ENCODE results near the gene RAB25.
"Not testable (repeated sequence)": the region's sequence is repeated elsewhere in the genome, so short reads cannot be mapped to it uniquely, and the experiment has no call there.

RAB25 gene

DNA sequence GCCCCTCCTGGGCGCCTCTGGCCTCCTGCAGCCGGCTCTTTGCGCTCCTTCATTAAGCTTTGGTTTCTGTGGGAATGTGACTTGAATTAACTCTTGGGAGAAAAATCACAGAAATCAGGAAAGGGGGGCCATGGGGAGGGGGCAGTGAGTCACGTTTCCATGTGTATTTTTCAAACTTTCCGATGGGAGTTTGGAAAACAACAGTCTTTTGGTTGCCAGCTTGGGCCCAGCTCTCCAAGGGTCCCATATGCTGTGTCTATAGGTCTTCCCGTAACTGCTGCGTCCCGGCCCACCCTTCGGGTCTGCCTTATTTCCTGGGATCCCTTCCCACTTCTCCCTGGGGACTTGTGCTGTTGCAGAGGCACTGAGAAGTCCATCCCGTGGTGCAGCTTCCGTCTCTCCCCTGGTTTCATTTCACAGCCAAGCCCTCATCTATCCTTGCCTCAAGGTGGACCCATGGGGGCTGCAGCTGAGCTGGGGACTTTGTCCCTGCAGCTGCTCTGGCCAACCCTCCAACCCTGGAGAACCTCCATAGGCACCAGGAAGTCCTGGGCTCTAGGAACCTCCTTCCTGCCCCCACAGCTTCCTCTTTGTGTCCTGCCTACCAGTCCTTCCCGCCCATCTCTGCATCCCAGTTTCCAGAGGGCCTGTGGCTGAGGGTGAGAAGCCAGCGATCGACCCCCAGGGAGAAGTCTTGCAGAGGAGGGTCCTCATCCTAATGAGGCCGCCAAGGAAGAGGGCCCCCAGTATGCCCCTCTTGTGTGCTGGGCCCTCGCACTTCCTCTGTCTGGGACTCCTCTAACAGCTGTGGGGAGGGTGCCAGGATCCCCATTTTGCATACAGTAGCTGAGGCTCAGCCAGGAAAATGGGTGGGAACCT lies 41.9 kb downstream of the RAB25 start:
- peak; percentile 74 for DNase-seq

DNA sequence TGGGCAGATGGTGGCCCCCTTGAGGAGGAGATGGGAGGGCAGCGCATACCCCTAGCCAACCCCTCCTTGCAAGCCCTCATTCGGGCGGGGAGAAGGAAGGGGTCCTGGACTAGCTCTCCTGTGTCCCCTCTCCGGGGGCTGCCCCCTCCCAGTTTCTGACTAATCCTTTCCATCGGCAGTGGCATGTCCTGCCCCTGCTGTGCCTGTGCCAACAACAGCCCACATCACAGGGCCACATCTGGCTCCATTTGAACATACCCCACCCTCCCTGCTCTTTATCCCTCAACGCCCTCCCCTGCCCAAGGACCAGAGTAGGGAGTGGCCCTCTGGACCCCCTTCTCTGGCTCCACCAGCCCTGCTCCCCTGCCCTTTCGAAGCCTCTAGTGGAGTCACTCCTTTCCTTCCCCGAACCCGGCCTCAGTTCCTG lies 42.6 kb downstream of the RAB25 start:
- peak; percentile 88 for DNase-seq

DNA sequence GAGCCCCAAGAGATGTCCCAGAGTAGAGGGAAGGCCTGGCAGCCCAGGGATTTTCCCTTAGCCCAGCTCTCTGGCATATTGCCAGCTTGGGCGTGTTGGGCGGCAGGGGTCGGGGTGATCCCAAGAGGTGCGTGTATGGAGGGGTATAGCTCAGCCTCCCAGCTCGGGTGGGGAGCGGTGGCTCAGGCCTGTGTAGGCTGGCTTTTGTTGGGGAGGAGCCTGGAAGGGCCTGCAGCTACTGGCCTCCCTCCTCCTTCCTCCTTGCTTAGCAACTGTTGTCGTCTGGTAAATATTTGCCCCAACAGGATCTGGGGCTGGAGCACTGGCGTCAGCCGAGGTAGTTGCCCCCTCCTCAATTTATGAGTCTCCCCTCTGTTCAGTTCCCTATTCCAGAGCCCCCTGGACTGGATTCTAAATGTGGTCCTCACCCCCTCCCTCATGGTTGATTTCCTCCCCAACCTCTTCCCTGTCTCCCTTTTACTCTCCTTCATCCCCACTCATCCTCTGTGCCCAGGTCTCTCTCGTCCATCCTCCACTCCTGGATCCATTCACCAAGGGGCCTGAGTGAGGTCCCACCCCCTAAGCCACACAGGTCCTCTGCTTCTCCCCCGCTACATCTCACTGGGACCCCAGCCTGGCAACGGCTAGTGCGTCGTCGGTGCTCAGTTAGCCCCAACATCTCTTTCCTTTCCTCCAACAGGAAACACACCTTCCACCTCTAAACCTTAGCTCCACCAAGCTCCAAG lies 43.3 kb downstream of the RAB25 start:
- peak; percentile 89 for DNase-seq

DNA sequence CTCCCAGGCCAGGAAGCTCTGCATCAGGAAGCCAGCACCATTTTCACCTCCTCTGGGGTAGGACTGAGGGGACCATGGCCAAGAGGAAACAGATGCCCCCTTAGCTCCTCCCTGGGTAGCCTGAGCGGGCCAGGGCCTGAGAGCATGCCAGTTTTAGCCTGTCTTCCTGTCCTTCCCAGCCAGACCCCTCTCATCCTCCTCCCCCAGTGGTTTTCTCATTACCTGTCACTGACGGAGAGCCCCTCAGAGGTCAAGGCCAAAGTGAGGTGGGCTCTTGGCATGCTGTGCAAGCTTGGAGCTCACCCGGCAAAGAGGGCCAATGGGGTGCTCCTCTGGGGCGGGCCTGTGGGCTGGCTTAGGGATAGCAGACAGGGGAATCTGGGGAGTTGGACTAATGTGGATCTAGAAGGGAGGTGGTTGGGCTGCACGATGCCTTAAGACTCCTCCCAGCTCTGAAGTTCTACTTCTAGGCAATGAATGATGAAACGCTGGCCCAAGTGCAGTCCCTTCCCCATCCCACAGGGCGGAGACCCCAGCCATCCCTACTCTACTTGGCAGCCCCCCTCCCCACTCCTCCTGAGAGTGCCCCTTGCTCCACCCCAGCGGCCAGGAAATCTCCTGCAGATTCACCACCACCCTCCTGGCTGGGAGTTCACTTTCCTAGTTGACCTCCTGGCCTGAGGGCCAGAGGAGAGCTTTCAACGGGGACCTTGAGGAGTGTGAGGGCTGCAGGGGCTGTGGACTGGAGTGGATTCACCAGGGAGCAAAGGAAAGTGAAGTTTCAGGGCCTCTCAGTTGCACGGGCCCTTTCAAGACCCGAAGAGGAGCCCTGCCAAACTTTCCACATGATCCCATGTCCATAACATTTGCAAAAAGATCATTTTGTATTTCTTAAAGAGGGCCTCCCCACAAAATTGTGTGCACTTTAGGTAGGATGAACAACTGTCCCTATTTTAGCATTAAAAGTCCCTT lies 44.2 kb downstream of the RAB25 start:
- peak; percentile 71 for DNase-seq

DNA sequence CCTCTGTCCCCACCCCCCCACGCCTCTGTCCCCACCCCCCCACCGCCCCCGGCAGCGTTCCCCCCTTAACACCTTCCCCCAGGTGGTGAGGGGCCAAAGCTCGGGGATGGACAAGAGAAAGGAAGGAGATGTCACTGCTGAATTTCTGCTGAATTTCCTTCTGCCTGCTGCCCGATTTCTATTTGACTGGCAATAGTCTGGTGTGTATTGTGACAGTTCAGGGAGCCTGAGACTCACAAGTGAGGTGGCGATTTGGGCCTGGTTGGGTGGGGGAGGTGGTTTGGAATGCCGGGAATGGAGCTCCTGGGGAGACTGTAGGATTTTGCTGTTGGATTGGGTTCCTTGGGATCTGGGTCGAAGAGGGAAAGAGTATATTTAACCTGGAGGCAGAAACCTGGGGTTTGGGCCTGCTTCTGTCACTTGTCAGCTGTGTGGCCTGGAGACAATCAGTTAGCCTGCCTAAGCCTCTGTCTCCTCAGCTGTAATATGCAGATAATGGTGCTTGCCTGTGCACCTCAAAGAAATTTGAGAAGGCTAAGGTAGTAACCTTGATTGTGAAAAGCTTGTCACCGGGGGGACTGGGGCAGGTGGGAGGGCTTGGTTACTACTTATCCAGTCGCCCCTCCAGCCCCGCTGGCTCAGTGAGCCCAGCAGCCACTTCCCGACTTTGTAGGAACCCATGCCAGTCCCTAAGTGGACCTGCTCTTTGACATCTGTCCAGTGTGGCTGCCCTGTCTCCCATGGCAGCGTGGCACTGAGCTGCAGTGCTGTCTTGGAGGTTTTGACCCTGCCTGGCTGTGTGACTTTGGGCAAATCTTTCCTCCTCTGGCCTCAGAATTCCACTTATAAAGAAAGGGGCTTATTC lies 45.9 kb downstream of the RAB25 start:
- peak; percentile 77 for DNase-seq

DNA sequence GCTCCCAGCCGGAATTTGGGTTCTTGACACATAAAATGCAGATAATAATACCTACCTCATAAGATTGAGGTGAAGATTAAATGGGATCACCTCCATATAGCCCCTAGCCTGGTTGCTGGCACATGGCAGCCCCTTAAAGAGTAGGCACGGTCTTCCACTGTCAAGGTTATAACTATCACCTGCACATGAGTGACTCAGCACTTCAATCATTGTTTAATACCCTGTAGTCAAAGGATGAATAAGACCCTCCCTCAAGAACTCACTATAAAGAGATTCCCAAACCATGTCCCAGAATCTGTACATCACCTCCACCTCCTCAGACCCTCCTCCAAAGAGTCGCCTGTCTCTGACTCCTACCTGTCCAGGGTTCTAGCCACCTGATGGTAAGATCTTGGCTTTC lies 47.1 kb downstream of the RAB25 start:
- DNase-seq, result no peak

DNA sequence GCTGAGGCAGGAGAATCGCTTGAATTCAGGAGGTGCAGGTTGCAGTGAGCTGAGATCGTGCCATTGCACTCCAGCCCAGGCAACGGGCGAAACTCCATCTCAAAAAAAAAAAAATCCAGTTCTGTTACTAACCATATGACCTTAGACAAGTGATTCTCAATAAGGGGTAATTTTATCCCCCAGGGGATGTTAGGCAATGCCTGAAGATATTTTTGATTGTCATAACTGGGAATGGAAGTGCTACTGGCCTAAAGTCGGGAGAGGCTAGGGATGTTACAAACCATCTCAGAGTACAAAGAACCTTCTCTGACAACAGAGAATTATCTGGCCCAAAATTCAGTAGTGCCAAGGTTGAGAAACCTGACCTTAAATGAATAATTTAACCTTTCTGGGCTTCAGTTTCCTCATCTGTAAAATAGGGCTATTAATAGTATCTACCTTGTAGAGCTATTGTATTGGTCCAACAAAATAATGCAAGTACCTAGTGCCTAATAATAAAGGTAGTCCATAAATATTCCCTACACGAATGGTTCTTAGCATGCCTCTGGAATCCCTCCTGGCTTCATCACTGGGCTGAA lies 47.8 kb downstream of the RAB25 start:
- no peak for DNase-seq

DNA sequence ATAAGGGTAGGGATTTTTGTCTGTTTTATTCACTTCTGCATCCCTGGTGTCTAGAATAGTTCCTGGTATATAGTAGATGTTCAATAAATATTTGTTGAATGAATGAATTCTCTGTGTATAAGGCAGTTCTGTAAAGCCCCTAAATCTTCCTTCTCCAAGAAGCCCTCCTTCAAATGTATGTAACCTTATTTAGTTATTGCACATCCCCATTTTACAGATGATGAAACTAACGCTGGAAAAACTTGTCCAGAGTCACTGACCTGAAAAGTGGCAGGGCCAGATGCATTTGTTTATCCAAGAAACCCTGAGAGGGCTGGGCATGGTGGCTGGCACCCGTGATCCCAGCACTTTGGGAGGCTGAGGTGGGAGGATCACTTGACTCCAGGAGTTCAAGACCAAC lies 49.3 kb downstream of the RAB25 start:
- DNase-seq, result no peak

DNA sequence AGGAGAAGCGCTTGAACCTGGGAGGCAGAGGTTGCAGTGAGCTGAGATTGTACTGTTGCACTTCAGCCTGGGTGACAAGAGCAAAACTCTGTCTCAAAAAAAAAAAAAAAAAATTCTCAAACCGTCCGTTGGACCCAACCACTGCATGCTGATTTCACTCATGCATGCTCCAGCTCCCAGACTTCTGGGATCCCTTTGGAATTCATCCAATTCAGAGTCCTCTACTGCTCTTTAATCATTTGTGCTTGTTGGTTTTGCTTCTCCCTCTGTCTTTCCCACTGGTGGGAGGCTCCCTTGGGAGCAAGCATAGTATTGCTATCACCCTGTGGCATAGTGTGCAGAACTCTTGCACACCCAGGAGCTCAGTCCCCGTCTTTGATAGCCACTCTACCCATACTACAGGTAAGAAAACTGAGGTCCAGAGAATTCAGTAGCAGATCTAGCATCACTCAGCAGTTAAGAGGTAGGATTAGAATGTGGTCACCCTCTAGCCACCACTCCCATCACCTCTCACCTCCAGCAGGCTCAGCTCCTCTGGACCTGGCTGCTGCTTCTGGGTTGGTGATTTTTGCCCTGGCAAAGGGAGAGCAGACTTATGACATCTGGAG lies 50.5 kb downstream of the RAB25 start:
- no peak for DNase-seq

DNA sequence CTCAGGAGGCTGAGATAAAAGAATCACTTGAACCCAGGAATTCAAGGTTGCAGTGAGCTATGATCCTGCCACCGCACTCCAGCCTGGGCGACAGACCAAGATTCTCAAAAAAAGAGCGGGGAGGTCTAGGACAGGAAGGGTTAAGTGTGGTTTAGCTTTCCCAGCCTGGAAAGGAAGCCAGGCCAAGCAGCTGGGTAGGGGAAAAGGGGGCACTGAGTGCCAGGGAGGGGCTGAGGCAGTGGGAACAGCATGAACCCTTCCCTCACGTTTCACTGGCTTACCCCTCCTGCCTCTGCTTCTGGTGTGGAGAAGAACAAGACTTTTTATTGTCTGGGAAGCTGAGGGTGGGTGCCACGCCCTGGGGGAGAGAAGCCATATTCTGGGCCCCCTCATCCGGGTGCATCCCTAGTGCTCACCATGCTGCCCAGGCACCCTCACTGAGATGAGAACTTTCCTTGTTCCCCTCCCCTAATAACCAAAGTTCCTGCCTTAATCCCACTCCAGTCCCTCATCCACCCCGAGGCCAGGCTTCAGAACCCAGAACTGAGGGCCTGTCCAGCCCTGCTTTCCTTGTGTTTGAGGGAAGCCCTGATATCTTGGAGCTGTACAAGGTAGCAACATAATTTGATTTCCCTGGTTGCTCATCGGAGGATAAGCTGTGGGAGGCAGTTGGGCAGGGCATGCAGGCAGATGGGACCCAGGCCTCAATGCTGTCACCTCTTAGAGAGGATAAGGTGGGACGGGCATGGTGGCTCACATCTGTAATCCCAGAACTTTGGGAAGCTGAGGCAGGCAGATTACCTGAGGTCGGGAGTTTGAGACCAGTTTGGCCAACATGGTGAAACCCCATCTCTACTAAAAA lies 51.5 kb downstream of the RAB25 start:
- DNase-seq, result no peak

DNA sequence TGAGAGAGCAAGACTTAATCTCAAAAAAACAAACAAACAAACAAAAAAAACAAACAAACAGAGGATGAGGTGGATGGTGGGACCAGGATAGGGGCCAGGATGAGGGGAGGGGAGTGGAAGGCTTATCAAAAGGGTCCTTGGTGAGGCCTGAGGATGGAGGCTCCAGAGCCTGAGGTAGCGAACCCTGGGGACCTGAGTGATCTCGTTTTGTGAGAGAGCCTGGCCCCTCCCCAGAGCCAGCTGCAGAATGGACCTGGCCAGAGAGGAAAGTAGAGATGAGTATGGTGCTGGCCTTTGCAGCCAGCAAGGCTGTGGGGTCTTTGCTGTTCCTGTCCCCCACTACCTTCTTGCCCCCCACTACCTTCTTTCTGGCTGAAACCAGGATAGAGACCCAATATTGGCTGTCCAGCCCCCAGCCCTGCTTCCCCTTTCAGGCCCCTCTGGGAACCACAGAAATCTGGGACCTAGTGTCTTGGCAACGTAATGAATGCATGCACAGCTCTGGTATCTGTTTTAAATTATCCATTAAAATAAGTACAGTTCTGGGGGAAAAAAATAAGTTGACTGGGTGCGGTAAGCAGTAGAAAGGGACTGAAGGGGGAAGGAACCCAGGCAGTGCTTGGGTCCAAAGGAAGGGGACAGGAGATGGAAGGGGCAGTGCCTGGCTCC lies 52.5 kb downstream of the RAB25 start:
- DNase-seq, result peak; percentile 53

DNA sequence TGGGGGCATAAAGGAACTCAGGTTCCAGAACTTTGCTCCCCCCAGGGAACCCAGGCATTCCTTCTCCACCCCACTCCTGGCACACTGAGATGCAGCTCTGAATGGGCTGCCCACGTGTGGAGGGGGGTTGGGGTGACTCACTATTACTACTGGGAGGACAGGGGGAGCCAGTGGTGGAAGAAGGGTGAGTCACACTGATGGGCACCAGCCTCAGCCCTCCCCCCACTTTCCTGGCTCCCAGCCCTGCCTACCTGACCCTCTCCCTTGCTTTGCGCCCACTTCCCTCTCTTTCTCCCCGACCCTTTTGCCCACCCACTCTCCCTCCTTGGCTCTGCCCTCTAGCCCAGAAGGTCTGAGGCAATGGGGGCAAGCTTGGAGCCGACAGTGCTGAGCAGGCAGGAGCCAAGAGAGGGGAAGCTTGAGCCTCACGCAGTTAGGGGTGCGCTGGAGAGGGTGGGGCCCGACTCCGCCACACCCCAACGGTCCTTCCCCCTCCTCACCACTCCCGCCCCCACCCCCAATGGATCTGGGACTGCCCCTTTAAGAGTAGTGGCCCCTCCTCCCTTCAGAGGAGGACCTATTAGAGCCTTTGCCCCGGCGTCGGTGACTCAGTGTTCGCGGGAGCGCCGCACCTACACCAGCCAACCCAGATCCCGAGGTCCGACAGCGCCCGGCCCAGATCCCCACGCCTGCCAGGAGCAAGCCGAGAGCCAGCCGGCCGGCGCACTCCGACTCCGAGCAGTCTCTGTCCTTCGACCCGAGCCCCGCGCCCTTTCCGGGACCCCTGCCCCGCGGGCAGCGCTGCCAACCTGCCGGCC lies 53.4 kb downstream of the RAB25 start, which contains the start of gene LMNA:
TSS of gene LMNA (plus strand) at position 611 of the 818 bp plus-strand sequence. CDS start 208 bp downstream, outside the sequence.
- peak; percentile 97 for DNase-seq

DNA sequence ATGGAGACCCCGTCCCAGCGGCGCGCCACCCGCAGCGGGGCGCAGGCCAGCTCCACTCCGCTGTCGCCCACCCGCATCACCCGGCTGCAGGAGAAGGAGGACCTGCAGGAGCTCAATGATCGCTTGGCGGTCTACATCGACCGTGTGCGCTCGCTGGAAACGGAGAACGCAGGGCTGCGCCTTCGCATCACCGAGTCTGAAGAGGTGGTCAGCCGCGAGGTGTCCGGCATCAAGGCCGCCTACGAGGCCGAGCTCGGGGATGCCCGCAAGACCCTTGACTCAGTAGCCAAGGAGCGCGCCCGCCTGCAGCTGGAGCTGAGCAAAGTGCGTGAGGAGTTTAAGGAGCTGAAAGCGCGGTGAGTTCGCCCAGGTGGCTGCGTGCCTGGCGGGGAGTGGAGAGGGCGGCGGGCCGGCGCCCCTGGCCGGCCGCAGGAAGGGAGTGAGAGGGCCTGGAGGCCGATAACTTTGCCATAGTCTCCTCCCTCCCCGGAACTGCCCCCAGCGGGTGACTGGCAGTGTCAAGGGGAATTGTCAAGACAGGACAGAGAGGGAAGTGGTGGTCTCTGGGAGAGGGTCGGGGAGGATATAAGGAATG lies 54.1 kb downstream of the RAB25 start:
- DNase-seq, result no peak

DNA sequence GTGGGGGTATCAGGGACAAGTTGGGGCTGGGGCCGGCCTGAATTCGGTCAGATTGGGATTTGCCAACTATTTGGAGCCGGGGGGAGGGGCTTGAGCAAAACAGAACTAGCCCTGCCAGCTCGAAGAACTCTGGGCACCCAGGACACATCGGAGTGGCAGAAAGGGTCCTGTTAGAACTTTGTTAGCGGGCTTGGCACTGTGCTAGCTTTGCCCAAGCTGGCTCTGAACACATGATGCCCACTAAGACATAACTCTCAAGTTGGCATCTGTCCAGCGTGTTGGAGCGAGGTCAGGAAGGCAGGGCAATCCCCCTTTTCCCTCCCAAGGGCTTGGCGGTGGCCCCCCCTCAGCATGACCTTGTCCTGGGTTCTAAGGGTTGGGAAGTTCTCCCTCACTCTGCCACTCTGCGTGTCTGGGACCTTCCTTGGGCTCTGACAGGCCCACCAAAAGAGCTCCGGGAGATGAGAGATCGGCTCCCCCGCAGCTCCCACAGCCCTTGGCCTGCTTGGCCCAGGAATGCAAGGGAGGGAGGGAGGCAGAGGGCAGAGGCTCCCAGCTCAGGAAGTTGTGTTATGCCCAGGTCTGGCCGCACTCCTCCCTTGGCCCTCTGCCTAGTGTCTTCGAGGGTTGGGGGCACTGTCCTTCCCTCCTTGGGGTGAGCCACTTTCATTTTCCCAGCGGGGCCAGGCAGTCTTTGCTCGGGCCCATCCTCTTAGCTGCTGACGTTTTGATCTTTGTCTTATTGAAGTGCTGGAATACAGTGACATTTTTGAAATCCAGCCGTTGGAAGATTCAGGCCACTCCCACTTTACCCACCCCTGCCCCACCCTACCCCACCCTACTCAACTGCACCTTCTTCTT lies 54.8 kb downstream of the RAB25 start:
- peak; percentile 72 for DNase-seq

DNA sequence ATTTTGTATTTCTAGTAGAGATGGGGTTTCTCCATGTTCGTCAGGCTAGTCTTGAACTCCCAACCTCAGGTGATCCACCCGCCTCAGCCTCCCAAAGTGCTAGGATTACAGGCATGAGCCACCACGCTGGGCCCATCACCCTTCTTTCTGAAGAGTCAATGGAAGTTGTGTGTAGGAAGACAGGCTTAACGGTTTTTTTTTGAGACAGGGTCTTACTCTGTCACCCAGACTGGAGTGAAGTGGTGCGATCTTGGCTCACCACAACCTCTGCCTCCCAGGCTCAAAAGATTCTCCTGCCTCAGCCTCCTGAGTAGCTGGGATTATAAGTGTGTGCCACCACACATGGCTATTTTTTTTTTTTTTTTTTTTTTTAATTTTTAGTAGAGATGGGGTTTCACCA lies 55.8 kb downstream of the RAB25 start:
- DNase-seq, result not testable (repeated sequence)

DNA sequence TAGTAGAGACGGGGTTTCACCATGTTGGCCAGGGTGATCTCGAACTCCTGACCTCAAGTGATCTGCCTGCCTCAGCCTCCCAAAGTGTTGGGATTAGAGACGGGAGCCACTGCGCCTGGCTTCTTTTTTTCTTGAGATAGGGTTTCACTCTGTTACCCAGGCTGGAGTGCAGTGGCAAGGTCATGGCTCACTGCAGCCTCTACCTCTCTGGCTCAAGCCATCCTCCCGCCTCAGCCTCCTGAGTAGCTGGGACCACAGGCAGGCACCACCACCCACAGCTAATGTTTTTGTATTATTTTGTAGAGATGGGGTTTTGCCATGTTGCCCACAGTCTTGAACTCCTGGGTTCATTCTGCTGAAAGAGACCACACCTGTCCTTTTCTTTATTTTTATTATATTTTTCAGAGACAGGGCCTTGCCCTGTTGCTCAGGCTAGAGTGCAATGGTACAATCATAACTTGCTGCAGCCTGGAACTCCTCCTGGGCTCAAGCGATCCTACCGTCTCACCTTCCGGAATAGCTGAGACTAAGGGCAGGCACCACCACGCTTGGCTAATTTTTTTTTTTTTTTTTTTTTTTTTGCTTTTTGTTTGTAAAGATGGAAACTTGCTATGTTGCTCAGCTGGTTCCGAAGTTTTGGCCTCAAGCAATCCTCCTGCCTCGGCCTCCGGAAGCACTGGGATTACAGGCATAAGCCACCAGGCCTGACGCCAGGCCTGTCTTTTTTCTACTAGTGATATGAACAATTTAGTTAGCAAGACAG lies 56.6 kb downstream of the RAB25 start:
- no peak for DNase-seq

Measured in fibroblast of skin of back (primary cell).